GM18907 (cell line): Measurements from ENCODE around the gene BEND7.

Source experiments
- ATAC-seq: cut with Tn5 transposase; IDR thresholded peaks from one replicate; pipeline ENCODE4 v1.9.1; 2021; ENCODE audit warnings: mild to moderate bottlenecking, moderate library complexity; ENCODE audit not compliant: unreplicated experiment

BEND7 gene

DNA sequence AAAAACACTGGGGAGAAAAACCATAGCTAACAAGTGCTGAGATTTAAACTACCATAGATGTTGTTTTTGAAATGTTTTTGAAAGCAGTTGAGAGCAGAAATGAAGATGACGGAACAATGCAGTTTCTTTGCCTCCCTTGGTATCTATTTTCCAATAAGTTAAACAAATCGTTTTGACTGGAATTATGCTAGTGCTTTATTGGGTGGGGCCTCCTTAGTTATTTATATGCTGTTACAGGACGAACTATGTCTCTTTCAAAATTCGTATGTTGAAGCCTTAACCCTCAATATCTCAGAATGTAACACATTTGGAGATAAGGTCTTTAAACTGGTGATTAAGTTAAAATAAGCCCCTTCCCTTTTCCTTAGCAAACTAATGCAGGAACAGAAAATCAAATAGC is 135.2 kb downstream of the BEND7 start:
- ATAC-seq = no peak

DNA sequence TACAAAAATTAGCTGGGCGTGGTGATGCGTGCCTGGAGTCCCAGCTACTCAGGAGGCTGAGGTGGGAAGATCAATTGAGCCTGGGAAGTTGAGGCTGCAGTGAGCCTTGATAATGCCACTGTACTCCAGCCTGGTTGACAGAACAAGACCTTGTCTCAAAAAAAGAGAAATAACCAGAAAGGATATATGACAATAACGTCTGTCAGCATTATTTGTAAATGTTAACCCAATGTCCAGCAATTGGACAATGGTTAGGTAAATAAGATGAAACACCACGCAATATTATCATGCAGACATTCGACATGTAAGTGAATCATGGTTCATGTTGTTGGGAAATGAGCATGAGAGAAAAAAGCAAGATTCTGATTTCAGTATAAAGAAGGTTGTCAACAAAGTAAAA is 136.1 kb downstream of the BEND7 start:
- no peak for ATAC-seq
